ENCODE data around the gene BRD9.
"Not testable (repeated sequence)": the region's sequence is repeated elsewhere in the genome, so short reads cannot be mapped to it uniquely, and the experiment has no call there.

Gene BRD9

GRCh38 chr5:859391-859790 is 33.2 kb downstream of the BRD9 start:
- Histone ChIP-seq H3K4me1 (ENCODE audit: control insufficient read depth, insufficient read depth, low read length) (no peaks in the 10 kb centered on the region), H3K9me3 (ENCODE audit: control insufficient read depth, low read length) (no peaks in the 10 kb centered on the region), H3K36me3 (ENCODE audit: control insufficient read depth, insufficient read depth, low read length) (no peaks in the 10 kb centered on the region), H3K4me3 (ENCODE audit: low read length) (no peak overlapping the region), H3K9ac (ENCODE audit: low read length) (no peak overlapping the region), H3K27me3 (ENCODE audit: control insufficient read depth, insufficient read depth, low read length) (peaks cover 3% of the 10 kb centered on the region)

GRCh38 chr5:858726-859125 is 33.9 kb downstream of the BRD9 start:
- Histone ChIP-seq H3K4me1 (ENCODE audit: control insufficient read depth, insufficient read depth, low read length) (no peaks in the 10 kb centered on the region), H3K4me3 (ENCODE audit: low read length) (no peak overlapping the region), H3K9ac (ENCODE audit: low read length) (no peak overlapping the region), H3K27me3 (ENCODE audit: control insufficient read depth, insufficient read depth, low read length) (peaks cover 3% of the 10 kb centered on the region), H3K36me3 (ENCODE audit: control insufficient read depth, insufficient read depth, low read length) (no peaks in the 10 kb centered on the region), H3K9me3 (ENCODE audit: control insufficient read depth, low read length) (no peaks in the 10 kb centered on the region)

- H3K27me3 ChIP-seq (ENCODE audit: control insufficient read depth, insufficient read depth, low read length), result peaks cover 15% of the 10 kb centered on the region
- H3K4me1 ChIP-seq (ENCODE audit: control insufficient read depth, insufficient read depth, low read length), result no peaks in the 10 kb centered on the region
- H3K36me3 ChIP-seq (ENCODE audit: control insufficient read depth, insufficient read depth, low read length), result no peaks in the 10 kb centered on the region
Measured at GRCh38 chr5:856531-857425, 35.8 kb downstream of the BRD9 start.

GRCh38 chr5:855771-856530 is 36.6 kb downstream of the BRD9 start:
- no peaks in the 10 kb centered on the region for H3K36me3 ChIP-seq (ENCODE audit: control insufficient read depth, insufficient read depth, low read length)
- no peak overlapping the region for H3K4me3 ChIP-seq (ENCODE audit: low read length)
- peaks cover 19% of the 10 kb centered on the region for H3K27me3 ChIP-seq (ENCODE audit: control insufficient read depth, insufficient read depth, low read length)
- H3K9me3 ChIP-seq (ENCODE audit: control insufficient read depth, low read length), result no peaks in the 10 kb centered on the region
- no peak overlapping the region for H3K9ac ChIP-seq (ENCODE audit: low read length)
- H3K4me1 ChIP-seq (ENCODE audit: control insufficient read depth, insufficient read depth, low read length), result peaks cover 3% of the 10 kb centered on the region

More at GRCh38 chr5:856531-857425, 35.8 kb downstream of the BRD9 start:
- Histone ChIP-seq H3K9ac (ENCODE audit: low read length) (no peak overlapping the region), H3K4me3 (ENCODE audit: low read length) (no peak overlapping the region), H3K9me3 (ENCODE audit: control insufficient read depth, low read length) (no peaks in the 10 kb centered on the region)

GRCh38 chr5:854966-855743 is 37.4 kb downstream of the BRD9 start:
- H3K4me3 ChIP-seq (ENCODE audit: low read length), result no peak overlapping the region

GRCh38 chr5:854217-854616 is 38.4 kb downstream of the BRD9 start:
- Histone ChIP-seq H3K36me3 (ENCODE audit: control insufficient read depth, insufficient read depth, low read length) (no peaks in the 10 kb centered on the region), H3K4me1 (ENCODE audit: control insufficient read depth, insufficient read depth, low read length) (peaks cover 18% of the 10 kb centered on the region), H3K4me3 (ENCODE audit: low read length) (no peak overlapping the region), H3K27me3 (ENCODE audit: control insufficient read depth, insufficient read depth, low read length) (peaks cover 31% of the 10 kb centered on the region), H3K9me3 (ENCODE audit: control insufficient read depth, low read length) (no peaks in the 10 kb centered on the region), H3K9ac (ENCODE audit: low read length) (no peak overlapping the region)

More at GRCh38 chr5:854966-855743, 37.4 kb downstream of the BRD9 start:
- peaks cover 8% of the 10 kb centered on the region for H3K4me1 ChIP-seq (ENCODE audit: control insufficient read depth, insufficient read depth, low read length)
- no peaks in the 10 kb centered on the region for H3K9me3 ChIP-seq (ENCODE audit: control insufficient read depth, low read length)
- H3K36me3 ChIP-seq (ENCODE audit: control insufficient read depth, insufficient read depth, low read length), result no peaks in the 10 kb centered on the region
- H3K27me3 ChIP-seq (ENCODE audit: control insufficient read depth, insufficient read depth, low read length), result peaks cover 27% of the 10 kb centered on the region
- H3K9ac ChIP-seq (ENCODE audit: low read length), result no peak overlapping the region

- H3K36me3 ChIP-seq (ENCODE audit: control insufficient read depth, insufficient read depth, low read length); H3K9me3 ChIP-seq (ENCODE audit: control insufficient read depth, low read length); H3K9ac ChIP-seq (ENCODE audit: low read length); H3K4me3 ChIP-seq (ENCODE audit: low read length): not testable (repeated sequence)
- peaks cover 31% of the 10 kb centered on the region for H3K27me3 ChIP-seq (ENCODE audit: control insufficient read depth, insufficient read depth, low read length)
- peaks cover 20% of the 10 kb centered on the region for H3K4me1 ChIP-seq (ENCODE audit: control insufficient read depth, insufficient read depth, low read length)
Measured at GRCh38 chr5:853416-854090, 39.0 kb downstream of the BRD9 start.

- peaks cover 31% of the 10 kb centered on the region for H3K27me3 ChIP-seq (ENCODE audit: control insufficient read depth, insufficient read depth, low read length)
- H3K9ac ChIP-seq (ENCODE audit: low read length), result no peak overlapping the region
- H3K36me3 ChIP-seq (ENCODE audit: control insufficient read depth, insufficient read depth, low read length), result no peaks in the 10 kb centered on the region
- peaks cover 20% of the 10 kb centered on the region for H3K4me1 ChIP-seq (ENCODE audit: control insufficient read depth, insufficient read depth, low read length)
- no peaks in the 10 kb centered on the region for H3K9me3 ChIP-seq (ENCODE audit: control insufficient read depth, low read length)
- no peak overlapping the region for H3K4me3 ChIP-seq (ENCODE audit: low read length)
Measured at GRCh38 chr5:852431-853401, 39.9 kb downstream of the BRD9 start.

GRCh38 chr5:852018-852417 is 40.6 kb downstream of the BRD9 start:
- Histone ChIP-seq H3K9me3 (ENCODE audit: control insufficient read depth, low read length) (no peaks in the 10 kb centered on the region), H3K4me3 (ENCODE audit: low read length) (no peak overlapping the region), H3K36me3 (ENCODE audit: control insufficient read depth, insufficient read depth, low read length) (no peaks in the 10 kb centered on the region), H3K9ac (ENCODE audit: low read length) (no peak overlapping the region), H3K27me3 (ENCODE audit: control insufficient read depth, insufficient read depth, low read length) (peaks cover 31% of the 10 kb centered on the region), H3K4me1 (ENCODE audit: control insufficient read depth, insufficient read depth, low read length) (peaks cover 20% of the 10 kb centered on the region)

- Histone ChIP-seq H3K9me3 (ENCODE audit: control insufficient read depth, low read length) (no peaks in the 10 kb centered on the region), H3K36me3 (ENCODE audit: control insufficient read depth, insufficient read depth, low read length) (no peaks in the 10 kb centered on the region), H3K27me3 (ENCODE audit: control insufficient read depth, insufficient read depth, low read length) (peaks cover 31% of the 10 kb centered on the region)
Measured at GRCh38 chr5:851553-851952, 41.0 kb downstream of the BRD9 start.

More at GRCh38 chr5:851553-851952, 41.0 kb downstream of the BRD9 start:
- H3K4me1 ChIP-seq (ENCODE audit: control insufficient read depth, insufficient read depth, low read length), result peaks cover 20% of the 10 kb centered on the region
- H3K9ac ChIP-seq (ENCODE audit: low read length), result no peak overlapping the region
- H3K4me3 ChIP-seq (ENCODE audit: low read length), result no peak overlapping the region
